ENCODE data around the gene CAST.

Gene CAST

GRCh38 chr5:96763026-96763425 lies 100.8 kb downstream of the CAST start:
- ChIA-PET POLR2A (no interaction called here), CTCF (interaction anchor here (0.6 to 2.3 kb wide), 4 partner anchors 32 to 1115 kb away, joined by 3 to 6 read pairs (median 4); no protein-coding TSS in a partner anchor)
- H3K27ac ChIP-seq (ENCODE audit: extremely low read depth, low read depth, low read length), result no peak overlapping the region
- H3K9me3 ChIP-seq (ENCODE audit: control insufficient read depth, insufficient read depth, low read depth, low read length), result no peaks in the 10 kb centered on the region
- TF ChIP-seq ZBTB10 (tag by site-specific recombination; IDR thresholded peaks at IDR 0.05) (no peak), PRDM2 (tag by site-specific recombination; IDR thresholded peaks at IDR 0.05; ENCODE audit: borderline replicate concordance) (no peak), WT1 (tag by site-specific recombination; IDR thresholded peaks at IDR 0.05) (no peak), ZNF692 (tag by site-specific recombination; IDR thresholded peaks at IDR 0.05) (no peak), ZBTB20 (tag by site-specific recombination; IDR thresholded peaks at IDR 0.05) (no peak), ZNF26 (tag by site-specific recombination; IDR thresholded peaks at IDR 0.05) (no peak), ZBTB6 (tag by site-specific recombination; IDR thresholded peaks at IDR 0.05) (no peak), ZNF791 (tag by site-specific recombination; IDR thresholded peaks at IDR 0.05) (no peak)
- no peaks in the 10 kb centered on the region for H3K4me1 ChIP-seq (ENCODE audit: control insufficient read depth, insufficient read depth, low read length)
- no peak overlapping the region for H3K4me3 ChIP-seq (ENCODE audit: low read depth, low read length)
- peaks cover 40 to 64% of the 10 kb centered on the region in 2 experiments for H3K36me3 ChIP-seq (ENCODE audit: control insufficient read depth in 2 of 2, insufficient read depth in 1 of 2, low read length in 2 of 2)

- Histone ChIP-seq H3K36me3 (ENCODE audit: control insufficient read depth in 2 of 2, insufficient read depth in 1 of 2, low read length in 2 of 2) (peaks cover 52 to 77% of the 10 kb centered on the region in 2 experiments), H3K4me1 (ENCODE audit: control insufficient read depth, insufficient read depth, low read length) (no peaks in the 10 kb centered on the region), H3K4me3 (ENCODE audit: low read depth, low read length) (no peak overlapping the region), H3K9me3 (ENCODE audit: control insufficient read depth, insufficient read depth, low read depth, low read length) (no peaks in the 10 kb centered on the region), H3K27ac (ENCODE audit: extremely low read depth, low read depth, low read length) (no peak overlapping the region)
- CTCF ChIA-PET, result no interaction called here
- POLR2A ChIA-PET, result no interaction called here
- no peak for TF ChIP-seq ZNF324 (tag by site-specific recombination; IDR thresholded peaks at IDR 0.05)
- TF ChIP-seq ZNF830 (tag by site-specific recombination; IDR thresholded peaks at IDR 0.05; ENCODE audit: low read depth), result no peak
- no peak for TF ChIP-seq ZNF416 (tag by site-specific recombination; IDR thresholded peaks at IDR 0.05)
- TF ChIP-seq ZBTB11 (tag by site-specific recombination; conservative IDR thresholded peaks at IDR 0.05; ENCODE audit: low read depth), result no peak
- no peak for TF ChIP-seq ZSCAN16 (tag by site-specific recombination; IDR thresholded peaks at IDR 0.05)
- no peak for TF ChIP-seq ZNF214 (tag by site-specific recombination; IDR thresholded peaks at IDR 0.05; ENCODE audit: borderline replicate concordance)
- no peak for TF ChIP-seq RBAK (tag by site-specific recombination; IDR thresholded peaks at IDR 0.05)
- no peak for TF ChIP-seq PRDM6 (tag by site-specific recombination; IDR thresholded peaks at IDR 0.05)
Measured at GRCh38 chr5:96765043-96765442, 102.9 kb downstream of the CAST start.

Data from HEK293 (cell line).